Bone marrow (tissue), 2 donors: Measurements from ENCODE around the gene CLPX.
"Not testable (repeated sequence)": the region's sequence is repeated elsewhere in the genome, so short reads cannot be mapped to it uniquely, and the experiment has no call there.

Source experiments
- DNase-seq, 2 donors: peaks; one replicate each; lab custom pipeline; 2025; lab: John Stamatoyannopoulos, UW

CLPX gene

GRCh38 chr15:65172531-65172930 lies 12.6 kb downstream of the CLPX start:
- DNase-seq: no peak

DNA sequence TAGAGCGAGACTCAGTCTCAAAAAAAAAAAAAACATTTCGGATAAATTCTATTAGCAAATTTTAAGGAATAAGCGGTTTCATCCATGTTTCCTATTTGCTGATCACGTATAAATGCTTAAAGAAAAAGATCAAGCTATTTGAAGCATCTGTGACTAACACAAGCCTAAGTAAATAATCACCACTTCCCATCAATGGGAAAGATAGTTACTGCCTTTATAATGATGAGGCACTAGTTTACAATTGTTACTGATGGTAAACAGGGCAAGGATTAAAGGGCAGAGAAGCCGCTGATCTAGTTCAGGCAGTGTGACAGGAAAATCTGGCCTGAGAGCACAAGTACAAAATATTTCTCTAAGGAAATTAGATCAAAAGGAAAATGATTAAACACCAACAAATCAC lies 13.7 kb downstream of the CLPX start:
- no peak for DNase-seq

- DNase-seq: no peak
Measured at GRCh38 chr15:65165875-65166274, 19.3 kb downstream of the CLPX start.

GRCh38 chr15:65164139-65164538 lies 21.0 kb downstream of the CLPX start:
- no peak for DNase-seq

DNA sequence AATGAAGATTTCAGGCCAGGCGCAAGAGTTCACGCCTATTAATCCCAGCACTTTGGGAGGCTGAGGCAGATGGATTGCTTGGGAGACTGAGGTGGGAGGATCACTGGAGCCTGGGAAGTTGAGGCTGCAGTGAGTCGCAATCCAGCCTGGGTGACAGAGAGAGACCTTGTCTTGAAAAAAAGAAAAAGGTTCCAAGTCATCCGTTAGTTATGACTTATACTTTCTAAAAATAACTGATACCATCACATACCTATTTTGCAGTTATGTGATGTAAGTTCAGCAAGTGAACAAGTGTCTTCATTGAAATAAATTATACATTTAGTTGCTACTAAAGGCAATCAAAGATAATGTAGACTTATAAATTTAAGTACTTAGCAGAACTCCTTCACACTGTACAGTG lies 22.1 kb downstream of the CLPX start:
- DNase-seq: no peak

DNA sequence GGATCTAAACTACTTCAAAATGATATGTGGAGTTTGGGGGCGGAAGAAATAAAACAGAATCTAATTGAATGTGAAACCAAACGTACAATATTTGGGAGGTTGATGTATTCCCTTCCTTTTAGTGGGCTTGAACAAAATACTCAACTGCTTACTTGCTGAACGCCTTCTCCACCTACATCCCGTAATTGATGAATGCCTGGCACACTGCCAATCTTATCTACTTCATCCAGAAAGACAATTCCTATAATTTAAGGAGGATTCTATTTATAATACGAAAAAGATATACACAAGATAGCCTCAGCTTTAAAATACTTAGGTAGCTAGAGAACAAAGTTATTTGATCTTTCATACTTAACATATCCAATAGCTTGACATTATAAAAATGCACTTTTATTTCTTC lies 28.4 kb downstream of the CLPX start:
- DNase-seq: no peak

GRCh38 chr15:65154720-65155119 lies 30.4 kb downstream of the CLPX start:
- DNase-seq: no peak

GRCh38 chr15:65147902-65148301 lies 37.2 kb downstream of the CLPX start:
- no peak for DNase-seq

DNA sequence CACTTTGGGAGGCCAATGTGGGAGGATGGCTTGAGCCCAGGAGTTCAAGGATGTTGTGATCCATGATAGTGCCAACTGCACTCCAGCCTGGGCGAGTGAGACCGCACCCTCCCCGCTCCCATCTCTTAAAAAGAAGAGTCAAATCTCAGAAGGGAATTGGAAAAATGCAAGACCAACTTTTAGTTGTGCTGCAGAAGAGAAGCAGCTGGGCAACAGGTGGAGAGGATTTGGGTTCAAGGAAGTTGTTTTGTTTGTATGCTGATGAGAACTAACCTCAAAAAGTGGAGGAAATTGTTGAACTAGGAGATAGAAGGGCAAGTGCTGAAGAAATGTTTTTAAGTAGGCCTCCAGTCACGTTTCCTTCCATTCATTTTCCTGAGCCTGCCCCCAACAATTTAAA lies 38.7 kb downstream of the CLPX start:
- no peak for DNase-seq

DNA sequence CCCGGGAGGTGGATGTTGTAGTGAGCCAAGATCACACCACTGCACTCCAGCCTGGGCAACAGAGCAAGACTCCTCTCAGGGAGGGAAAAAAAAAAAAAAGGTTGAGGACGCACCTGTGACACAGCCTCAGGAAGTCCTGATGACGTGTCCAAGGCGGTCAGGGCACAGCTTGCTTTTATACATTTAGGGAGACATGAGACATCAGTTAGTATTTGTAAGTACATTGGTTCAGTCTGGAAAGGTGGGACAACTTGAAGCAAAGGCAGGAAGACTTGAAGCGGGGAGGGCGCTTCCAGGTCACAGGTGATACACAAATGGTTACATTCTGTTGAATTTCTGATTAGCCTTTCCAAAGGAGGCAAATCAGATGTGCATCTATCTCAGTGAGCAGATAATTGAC lies 46.5 kb downstream of the CLPX start:
- not testable (repeated sequence) for DNase-seq

GRCh38 chr15:65137893-65138292 lies 47.2 kb downstream of the CLPX start:
- not testable (repeated sequence) for DNase-seq

GRCh38 chr15:65137089-65137488 lies 48.1 kb downstream of the CLPX start:
- not testable (repeated sequence) for DNase-seq

DNA sequence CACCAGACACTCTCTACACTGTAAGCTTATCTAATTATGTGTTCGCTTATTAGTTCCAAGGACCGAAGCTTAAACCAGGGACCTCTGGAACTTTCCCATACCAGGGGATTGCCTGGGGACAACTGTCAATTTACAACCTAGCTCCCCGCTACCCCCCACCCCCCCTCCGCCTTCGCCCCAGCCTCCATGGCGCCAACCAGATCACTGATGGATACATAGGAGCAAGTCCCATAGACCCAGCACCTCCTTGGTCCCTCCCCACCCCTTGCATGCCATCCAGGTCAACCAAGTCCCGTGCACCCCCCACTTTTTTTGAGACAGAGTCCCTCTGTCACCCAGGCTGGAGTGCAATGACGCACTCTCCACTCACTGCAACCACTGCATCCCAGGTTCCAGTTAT lies 50.6 kb downstream of the CLPX start:
- DNase-seq: no peak

DNA sequence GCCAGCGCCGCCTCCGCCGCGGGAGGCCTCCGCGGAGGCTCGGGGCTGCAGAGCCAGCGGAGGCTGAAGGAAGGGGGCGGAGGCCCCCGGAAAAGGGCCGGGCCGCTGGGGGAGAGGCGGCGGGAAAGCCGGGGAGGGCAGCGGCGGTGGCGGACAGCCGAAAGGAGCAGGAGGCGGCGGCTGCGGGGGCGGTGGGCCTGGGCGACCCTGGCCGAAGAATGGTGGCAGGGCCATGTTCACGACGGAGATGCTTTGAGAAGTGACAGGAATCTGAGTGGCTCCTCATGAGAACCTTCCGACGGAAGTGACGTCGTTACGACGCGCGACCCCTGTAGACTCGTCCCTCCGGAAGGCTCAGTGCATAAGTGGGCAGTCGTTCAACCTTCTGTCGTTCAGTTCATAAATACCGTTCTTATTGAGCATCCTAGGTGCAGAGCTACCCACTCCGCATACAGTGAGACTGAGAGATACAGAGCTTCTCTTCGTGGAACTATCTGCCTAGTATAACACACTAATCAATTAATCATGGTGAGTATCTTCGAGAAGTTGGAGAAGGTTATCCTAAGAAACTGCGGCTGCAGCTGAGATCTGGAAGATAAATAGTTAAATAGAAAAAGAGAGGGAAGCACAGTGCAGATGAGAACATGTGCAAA lies 51.5 kb downstream of the CLPX start, which contains the start of gene PDCD7:
TSS of gene PDCD7 (minus strand) at position 261 of the 653 bp plus-strand sequence. CDS start at position 234, 27 bp downstream.
- DNase-seq: peak; percentile 57 to 92

DNA sequence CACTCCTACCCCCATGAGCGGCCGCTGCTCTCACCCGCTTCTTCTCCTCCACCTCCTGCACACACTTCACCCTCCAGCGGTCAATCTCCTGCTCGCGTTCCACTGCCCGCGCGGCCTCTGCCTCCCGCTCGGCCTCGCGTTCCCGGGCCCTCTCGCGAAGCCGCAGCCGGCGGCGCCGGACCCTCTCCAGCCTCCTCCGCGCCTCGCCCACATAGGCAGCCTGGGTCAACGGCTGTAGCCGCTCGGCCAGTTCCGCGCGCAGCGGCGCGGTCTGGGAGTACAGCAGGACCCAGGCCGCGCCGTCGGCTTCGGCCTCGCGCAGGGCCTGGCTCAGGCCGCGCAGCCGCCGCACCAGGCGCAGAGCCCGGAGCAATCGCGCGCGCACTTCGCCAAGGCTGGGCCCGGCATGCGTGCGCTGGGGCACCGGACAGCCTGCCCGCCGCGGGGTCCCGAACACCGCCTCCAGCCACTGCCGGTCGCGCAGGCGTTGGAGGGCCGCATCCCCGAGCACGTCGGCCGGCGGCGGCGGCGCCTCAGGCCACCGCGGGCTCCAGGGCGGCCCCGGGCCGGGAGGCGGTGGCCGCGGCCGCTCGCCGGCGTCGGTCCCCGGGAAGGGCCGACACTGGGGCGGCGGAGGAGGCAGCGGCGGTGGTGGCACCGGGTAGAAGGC lies 52.1 kb downstream of the CLPX start:
- peak in 1 of 2 donors; percentile 48 for DNase-seq

- DNase-seq: no peak
Measured at GRCh38 chr15:65130941-65131340, 54.2 kb downstream of the CLPX start.

GRCh38 chr15:65115542-65115941 lies 69.6 kb downstream of the CLPX start:
- no peak for DNase-seq

DNA sequence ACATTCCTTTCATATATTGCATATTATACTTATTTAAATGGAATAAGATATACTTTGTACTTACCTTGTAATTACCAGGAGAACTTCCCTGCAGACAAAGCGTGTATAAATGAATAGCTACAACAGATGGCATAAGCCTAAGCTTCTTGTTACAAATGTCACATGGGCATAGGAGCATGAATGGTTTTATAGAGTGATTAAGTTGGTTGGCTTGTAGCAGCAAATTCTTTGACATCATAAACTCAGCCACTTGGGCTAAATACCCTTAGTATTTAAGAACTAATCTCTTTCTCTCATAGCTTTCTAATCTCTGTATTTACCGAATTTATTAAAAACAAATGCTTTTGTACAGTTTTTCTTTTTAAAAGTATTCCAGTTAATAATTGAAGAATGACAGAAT lies 70.1 kb downstream of the CLPX start, which contains the start of gene UBAP1L:
TSS of gene UBAP1L (minus strand) at position 115 of the 400 bp plus-strand sequence. CDS start 8,985 bp downstream, outside the sequence.
- DNase-seq: no peak

DNA sequence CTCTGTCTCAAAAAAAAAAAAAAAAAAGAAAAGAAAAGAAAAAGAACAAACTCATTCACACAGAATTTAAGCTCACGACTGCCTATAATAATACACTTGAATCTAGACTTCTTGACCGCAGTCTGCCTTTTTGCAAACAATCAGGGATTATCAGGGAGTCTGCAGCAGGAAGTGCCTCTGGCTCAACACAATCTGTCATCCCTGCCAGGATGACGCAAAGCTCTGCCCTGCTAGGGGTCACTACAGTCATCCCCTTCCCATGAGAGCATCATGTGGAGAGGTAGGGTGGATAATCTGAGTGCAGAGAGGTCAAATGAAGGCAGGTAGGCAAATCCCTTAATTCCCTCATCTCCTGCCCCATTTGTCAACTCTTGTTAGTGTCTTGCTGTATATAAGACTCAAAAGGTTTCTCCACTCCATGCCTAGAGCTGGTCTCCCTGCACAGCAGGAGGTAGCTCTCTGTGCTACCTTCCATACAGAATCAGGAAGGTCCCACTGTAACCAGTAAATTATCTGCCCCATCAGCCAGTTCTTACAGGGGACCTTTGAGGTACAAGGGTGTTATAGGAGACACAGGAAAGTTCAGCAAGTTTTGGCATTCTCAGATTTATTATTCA lies 74.4 kb downstream of the CLPX start:
- no peak for DNase-seq

GRCh38 chr15:65106011-65106590 lies 79.0 kb downstream of the CLPX start:
- no peak for DNase-seq

GRCh38 chr15:65105038-65105437 lies 80.1 kb downstream of the CLPX start:
- no peak for DNase-seq

- DNase-seq: no peak
Measured at GRCh38 chr15:65102912-65103311, 82.2 kb downstream of the CLPX start.
